SJCRH30 (cell line): ENCODE data around the gene VPS13C. TPM values are rescaled to one million over a fixed set of nuclear protein-coding genes. Genes with fewer than 3 reads are reported as not detected.
"Not testable (repeated sequence)": the region's sequence is repeated elsewhere in the genome, so short reads cannot be mapped to it uniquely, and the experiment has no call there.

Source experiments
- DNase-seq, 2 experiments: peaks; one replicate each; pipeline ENCODE4 v3.0.0-alpha.2; 2015 to 2020
- H3K27ac ChIP-seq: fragments of 250-450 bp; sonication (Bioruptor Pico); 2 replicates; pipeline ENCODE4 v1.5.1; 2020; ENCODE audit warnings: mild to moderate bottlenecking, moderate library complexity
- H3K27me3 ChIP-seq: fragments of 250-450 bp; sonication (Bioruptor Pico); 2 replicates; pipeline ENCODE4 v1.5.1; 2020; ENCODE audit warnings: mild to moderate bottlenecking, moderate library complexity
- H3K36me3 ChIP-seq: fragments of 250-450 bp; sonication (Bioruptor Pico); 2 replicates; pipeline ENCODE4 v1.5.1; 2020; ENCODE audit warnings: mild to moderate bottlenecking, moderate library complexity
- H3K4me1 ChIP-seq: fragments of 250-450 bp; sonication (Bioruptor Pico); 2 replicates; pipeline ENCODE4 v1.5.1; 2020; ENCODE audit warnings: mild to moderate bottlenecking, moderate library complexity
- H3K4me3 ChIP-seq: fragments of 250-450 bp; sonication (Bioruptor Pico); 2 replicates; pipeline ENCODE4 v1.5.1; 2020; ENCODE audit warnings: mild to moderate bottlenecking, moderate library complexity
- H3K9me3 ChIP-seq: fragments of 250-450 bp; sonication (Bioruptor Pico); replicated peaks from 2 replicates; pipeline ENCODE4 v1.5.1; 2020; ENCODE audit warnings: mild to moderate bottlenecking, moderate library complexity
- total RNA-seq: library from RNA; depleted of rRNA; stranded (reverse); fragments of >200 nt; shearing (Covaris generic); gene quantifications from 2 replicates; pipeline ENCODE4 v1.2.3, GENCODE V29; 2014

VPS13C gene
- total RNA-seq, 1 experiment from 2014 or later = 35.5 TPM

- Histone ChIP-seq H3K27me3 (no peaks in the 10 kb centered on the region), H3K4me1 (no peaks in the 10 kb centered on the region), H3K36me3 (peaks cover 6% of the 10 kb centered on the region; the same call in 1 of the 2 replicates), H3K9me3 (no peaks in the 10 kb centered on the region), H3K27ac (no peak overlapping the region), H3K4me3 (no peak overlapping the region)
- DNase-seq = no peak
These were observed 32.3 kb downstream of the VPS13C start for GRCh38 chr15:62027916-62028315.

GRCh38 chr15:62027263-62027565 is 33.0 kb downstream of the VPS13C start:
- Histone ChIP-seq H3K27me3 (no peaks in the 10 kb centered on the region), H3K27ac (no peak overlapping the region), H3K36me3 (peaks cover 8% of the 10 kb centered on the region; the same call in 1 of the 2 replicates), H3K4me3 (no peak overlapping the region), H3K9me3 (no peaks in the 10 kb centered on the region), H3K4me1 (no peaks in the 10 kb centered on the region)
- no peak for DNase-seq

- no peaks in the 10 kb centered on the region for H3K9me3 ChIP-seq
- no peak for DNase-seq
These were observed 33.6 kb downstream of the VPS13C start for GRCh38 chr15:62026487-62027262.

GRCh38 chr15:62021991-62022600 is 38.2 kb downstream of the VPS13C start:
- Histone ChIP-seq H3K27ac (no peak overlapping the region), H3K27me3 (no peaks in the 10 kb centered on the region), H3K4me1 (no peaks in the 10 kb centered on the region), H3K4me3 (no peak overlapping the region), H3K36me3 (peaks cover 5% of the 10 kb centered on the region; the same call in 1 of the 2 replicates), H3K9me3 (peaks cover 5% of the 10 kb centered on the region; the same call in 1 of the 2 replicates)
- peak in 1 of 2 experiments; percentile 22 for DNase-seq

More at GRCh38 chr15:62026487-62027262, 33.6 kb downstream of the VPS13C start:
- H3K36me3 ChIP-seq = peaks cover 8% of the 10 kb centered on the region; the same call in 1 of the 2 replicates
- H3K27me3 ChIP-seq = no peaks in the 10 kb centered on the region
- no peak overlapping the region for H3K27ac ChIP-seq
- no peaks in the 10 kb centered on the region for H3K4me1 ChIP-seq
- no peak overlapping the region for H3K4me3 ChIP-seq

- DNase-seq = no peak
- no peaks in the 10 kb centered on the region for H3K4me1 ChIP-seq
- peaks cover 5% of the 10 kb centered on the region; the same call in 1 of the 2 replicates for H3K9me3 ChIP-seq
- H3K36me3 ChIP-seq = peaks cover 5% of the 10 kb centered on the region; the same call in 1 of the 2 replicates
- H3K27me3 ChIP-seq = no peaks in the 10 kb centered on the region
- no peak overlapping the region for H3K27ac ChIP-seq
- no peak overlapping the region for H3K4me3 ChIP-seq
These were observed 39.6 kb downstream of the VPS13C start for GRCh38 chr15:62020576-62021160.

GRCh38 chr15:62005354-62005753 is 54.9 kb downstream of the VPS13C start:
- H3K4me1 ChIP-seq, H3K4me3 ChIP-seq, H3K9me3 ChIP-seq, H3K27me3 ChIP-seq, DNase-seq, H3K27ac ChIP-seq: not testable (repeated sequence)
- H3K36me3 ChIP-seq = peaks cover 29% of the 10 kb centered on the region

GRCh38 chr15:61997786-61998185 is 62.5 kb downstream of the VPS13C start:
- no peak for DNase-seq
- H3K27me3 ChIP-seq = no peaks in the 10 kb centered on the region
- peaks cover 9% of the 10 kb centered on the region for H3K36me3 ChIP-seq
- H3K27ac ChIP-seq = no peak overlapping the region
- H3K4me3 ChIP-seq = no peak overlapping the region
- H3K4me1 ChIP-seq = no peaks in the 10 kb centered on the region
- no peaks in the 10 kb centered on the region for H3K9me3 ChIP-seq

GRCh38 chr15:61996056-61996635 is 64.1 kb downstream of the VPS13C start:
- H3K4me3 ChIP-seq = no peak overlapping the region
- DNase-seq = no peak
- H3K4me1 ChIP-seq = no peaks in the 10 kb centered on the region

GRCh38 chr15:61994216-61994615 is 66.0 kb downstream of the VPS13C start:
- Histone ChIP-seq H3K9me3 (no peaks in the 10 kb centered on the region), H3K27ac (no peak overlapping the region), H3K4me1 (no peaks in the 10 kb centered on the region), H3K4me3 (no peak overlapping the region), H3K36me3 (peaks cover 20% of the 10 kb centered on the region), H3K27me3 (no peaks in the 10 kb centered on the region)
- DNase-seq = no peak

More at GRCh38 chr15:61996056-61996635, 64.1 kb downstream of the VPS13C start:
- no peaks in the 10 kb centered on the region for H3K9me3 ChIP-seq
- no peak overlapping the region for H3K27ac ChIP-seq
- no peaks in the 10 kb centered on the region for H3K27me3 ChIP-seq
- H3K36me3 ChIP-seq = peaks cover 10% of the 10 kb centered on the region

GRCh38 chr15:61992518-61992917 is 67.7 kb downstream of the VPS13C start:
- Histone ChIP-seq H3K27me3 (no peaks in the 10 kb centered on the region), H3K36me3 (peaks cover 26% of the 10 kb centered on the region), H3K27ac (no peak overlapping the region), H3K4me3 (no peak overlapping the region), H3K4me1 (no peaks in the 10 kb centered on the region), H3K9me3 (no peaks in the 10 kb centered on the region)
- no peak for DNase-seq

- no peak for DNase-seq
- Histone ChIP-seq H3K4me3 (no peak overlapping the region), H3K27me3 (no peaks in the 10 kb centered on the region), H3K9me3 (no peaks in the 10 kb centered on the region), H3K4me1 (no peaks in the 10 kb centered on the region), H3K36me3 (peaks cover 19% of the 10 kb centered on the region), H3K27ac (no peak overlapping the region)
These were observed 70.6 kb downstream of the VPS13C start for GRCh38 chr15:61989667-61990066.

GRCh38 chr15:61987824-61988223 is 72.4 kb downstream of the VPS13C start:
- Histone ChIP-seq H3K36me3 (peaks cover 22% of the 10 kb centered on the region), H3K4me3 (no peak overlapping the region), H3K4me1 (no peaks in the 10 kb centered on the region), H3K27me3 (no peaks in the 10 kb centered on the region), H3K9me3 (no peaks in the 10 kb centered on the region), H3K27ac (no peak overlapping the region)
- DNase-seq = no peak

GRCh38 chr15:61983081-61983480 is 77.2 kb downstream of the VPS13C start:
- no peak for DNase-seq
- Histone ChIP-seq H3K36me3 (peaks cover 12% of the 10 kb centered on the region), H3K27ac (no peak overlapping the region), H3K4me1 (no peaks in the 10 kb centered on the region), H3K9me3 (no peaks in the 10 kb centered on the region), H3K4me3 (no peak overlapping the region), H3K27me3 (no peaks in the 10 kb centered on the region)

- H3K27me3 ChIP-seq = no peaks in the 10 kb centered on the region
- no peaks in the 10 kb centered on the region for H3K4me1 ChIP-seq
- H3K27ac ChIP-seq = no peak overlapping the region
- no peaks in the 10 kb centered on the region for H3K9me3 ChIP-seq
- H3K4me3 ChIP-seq = no peak overlapping the region
- DNase-seq = no peak
- peaks cover 9% of the 10 kb centered on the region for H3K36me3 ChIP-seq
These were observed 82.0 kb downstream of the VPS13C start for GRCh38 chr15:61978225-61978624.

GRCh38 chr15:61974759-61975158 is 85.5 kb downstream of the VPS13C start:
- H3K36me3 ChIP-seq = peaks cover 15% of the 10 kb centered on the region
- DNase-seq = peak in 1 of 2 experiments; percentile 2
- H3K9me3 ChIP-seq = no peaks in the 10 kb centered on the region
- no peak overlapping the region for H3K4me3 ChIP-seq
- no peaks in the 10 kb centered on the region for H3K4me1 ChIP-seq
- H3K27ac ChIP-seq = no peak overlapping the region
- H3K27me3 ChIP-seq = no peaks in the 10 kb centered on the region
